ENCODE results near the gene TNFSF10.

DNA sequence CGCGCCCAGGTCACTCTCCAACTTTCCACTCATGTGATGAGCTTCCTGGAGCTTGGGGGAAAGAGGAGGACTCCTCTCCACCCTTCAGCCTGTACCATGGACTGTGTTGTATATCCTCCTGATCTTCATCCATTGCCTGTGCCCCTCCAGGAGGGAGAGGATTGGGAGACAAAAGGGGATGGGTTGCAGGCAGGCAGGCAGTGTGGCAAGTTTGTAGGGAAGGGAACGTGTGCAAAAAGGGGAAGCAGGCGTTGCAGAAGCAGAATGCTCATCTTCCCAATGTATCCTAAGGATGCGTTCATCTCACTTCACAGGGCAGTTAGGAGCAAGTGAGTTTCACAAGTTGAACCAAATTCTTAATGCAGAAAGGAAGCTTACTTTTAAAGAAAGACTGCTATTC, 46.9 kb downstream of the TNFSF10 start:
- TF ChIP-seq, protein P1, sequence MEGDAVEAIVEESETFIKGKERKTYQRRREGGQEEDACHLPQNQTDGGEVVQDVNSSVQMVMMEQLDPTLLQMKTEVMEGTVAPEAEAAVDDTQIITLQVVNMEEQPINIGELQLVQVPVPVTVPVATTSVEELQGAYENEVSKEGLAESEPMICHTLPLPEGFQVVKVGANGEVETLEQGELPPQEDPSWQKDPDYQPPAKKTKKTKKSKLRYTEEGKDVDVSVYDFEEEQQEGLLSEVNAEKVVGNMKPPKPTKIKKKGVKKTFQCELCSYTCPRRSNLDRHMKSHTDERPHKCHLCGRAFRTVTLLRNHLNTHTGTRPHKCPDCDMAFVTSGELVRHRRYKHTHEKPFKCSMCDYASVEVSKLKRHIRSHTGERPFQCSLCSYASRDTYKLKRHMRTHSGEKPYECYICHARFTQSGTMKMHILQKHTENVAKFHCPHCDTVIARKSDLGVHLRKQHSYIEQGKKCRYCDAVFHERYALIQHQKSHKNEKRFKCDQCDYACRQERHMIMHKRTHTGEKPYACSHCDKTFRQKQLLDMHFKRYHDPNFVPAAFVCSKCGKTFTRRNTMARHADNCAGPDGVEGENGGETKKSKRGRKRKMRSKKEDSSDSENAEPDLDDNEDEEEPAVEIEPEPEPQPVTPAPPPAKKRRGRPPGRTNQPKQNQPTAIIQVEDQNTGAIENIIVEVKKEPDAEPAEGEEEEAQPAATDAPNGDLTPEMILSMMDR (IDR thresholded peaks at IDR 0.05; ENCODE audit: low read length): no peak
- no peak for TF ChIP-seq EZH2 (optimal IDR thresholded peaks at IDR 0.05; ENCODE audit: low read depth, low read length)

Measured in MM.1S (cell line).